Smooth muscle cell (in vitro differentiated cells): ENCODE measurements around the gene SASH1. TPM values are rescaled to one million over a fixed set of nuclear protein-coding genes. Genes with fewer than 3 reads are reported as not detected.
A peak's percentile ranks its signal among the peaks of the same experiment; 100 is the strongest.

ENCODE experiments used
- DNase-seq: peaks from one replicate; lab custom pipeline; 2025; ENCODE audit not compliant: unreplicated experiment; lab: John Stamatoyannopoulos, UW
- H2AFZ ChIP-seq: fragments of 200-600 bp; sonication (generic); 2 replicates; pipeline ENCODE4 v1.6.0; 2016; ENCODE audit warnings: antibody characterized with exemption, low read depth, mild to moderate bottlenecking
- H3F3A ChIP-seq: fragments of 200-600 bp; sonication (generic); 2 replicates; pipeline ENCODE4 v1.6.0; 2017; ENCODE audit warnings: antibody characterized with exemption, low read depth
- H3K27ac ChIP-seq: fragments of 200-600 bp; sonication (generic); 2 replicates; pipeline ENCODE4 v1.5.1; 2016; ENCODE audit warnings: low read depth, mild to moderate bottlenecking
- H3K27me3 ChIP-seq: fragments of 200-600 bp; sonication (generic); 2 replicates; pipeline ENCODE4 v1.6.1; 2016; ENCODE audit warnings: low read depth, mild to moderate bottlenecking
- H3K36me3 ChIP-seq: fragments of 200-600 bp; sonication (generic); 2 replicates; pipeline ENCODE4 v1.5.1; 2016; ENCODE audit warnings: low read depth
- H3K4me1 ChIP-seq: fragments of 200-600 bp; sonication (generic); 2 replicates; pipeline ENCODE4 v1.5.1; 2016; ENCODE audit warnings: low read depth
- H3K4me2 ChIP-seq: fragments of 200-600 bp; sonication (generic); 2 replicates; pipeline ENCODE4 v1.6.0; 2016; ENCODE audit warnings: mild to moderate bottlenecking
- H3K4me3 ChIP-seq: fragments of 200-600 bp; sonication (generic); 2 replicates; pipeline ENCODE4 v1.5.1; 2016; ENCODE audit warnings: mild to moderate bottlenecking
- H3K79me2 ChIP-seq: fragments of 200-600 bp; sonication (generic); 2 replicates; pipeline ENCODE4 v1.6.0; 2016; ENCODE audit warnings: low read depth, mild to moderate bottlenecking
- H3K9ac ChIP-seq: fragments of 200-600 bp; sonication (generic); 2 replicates; pipeline ENCODE4 v1.6.0; 2016; ENCODE audit warnings: low read depth
- H3K9me3 ChIP-seq: fragments of 200-600 bp; sonication (generic); replicated peaks from 2 replicates; pipeline ENCODE4 v1.5.1; 2016; ENCODE audit warnings: low read depth
- H4K20me1 ChIP-seq: fragments of 200-600 bp; sonication (generic); 2 replicates; pipeline ENCODE4 v1.6.0; 2016; ENCODE audit warnings: low read depth
- WGBS: methylation state at CpG from one replicate; pipeline ENCODE4 v1.1.7; 2016; ENCODE audit warnings: low lambda C conversion rate; 5-methylcytosine and 5-hydroxymethylcytosine counted together
- polyA plus RNA-seq: library from polyadenylated mRNA; unstranded; fragments of >200 nt; fragmentation: Nextera tagmentation; extraction: Ambion mirVana; gene quantifications from 2 replicates; pipeline ENCODE4 v1.2.1, GENCODE V29; 2016
- total RNA-seq: library from RNA; depleted of rRNA; stranded (reverse); fragments of >200 nt; gene quantifications from 2 replicates; pipeline ENCODE4 v1.2.3, GENCODE V29; 2014
- TF ChIP-seq, protein P1 (sequence below): fragments of 200-600 bp; sonication (generic); IDR thresholded peaks from 2 replicates; pipeline ENCODE4 v1.5.1; 2017; ENCODE audit warnings: borderline replicate concordance, mild to moderate bottlenecking, antibody characterized with exemption; ENCODE audit not compliant: insufficient read depth, poor library complexity, severe bottlenecking

The SASH1 gene
- total and polyA plus RNA-seq, 2 experiments from 2014 or later, result 12.7 to 16.2 TPM

DNA sequence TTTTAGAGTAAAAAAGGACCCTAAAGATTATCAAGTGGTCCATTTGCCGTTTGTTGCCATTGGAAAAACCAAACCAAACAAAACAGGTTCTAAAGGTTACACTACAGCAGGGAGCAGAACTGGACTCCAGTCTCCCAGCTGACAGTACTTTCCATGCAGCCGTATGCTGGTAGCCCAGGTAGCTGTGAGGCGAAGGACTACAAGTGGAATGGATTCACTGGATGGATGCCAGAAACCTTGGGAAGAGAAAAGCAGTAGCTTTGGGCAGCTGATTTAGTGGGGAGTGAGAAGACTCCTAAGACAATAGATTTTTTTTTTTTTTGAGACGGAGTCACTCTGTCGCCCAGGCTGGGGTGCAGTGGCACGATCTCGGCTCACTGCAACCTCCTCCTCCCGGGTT lies 88.3 kb downstream of the SASH1 start:
- WGBS, result 91% methylated on average over 8 of the region's 8 CpGs
- TF ChIP-seq, protein P1, sequence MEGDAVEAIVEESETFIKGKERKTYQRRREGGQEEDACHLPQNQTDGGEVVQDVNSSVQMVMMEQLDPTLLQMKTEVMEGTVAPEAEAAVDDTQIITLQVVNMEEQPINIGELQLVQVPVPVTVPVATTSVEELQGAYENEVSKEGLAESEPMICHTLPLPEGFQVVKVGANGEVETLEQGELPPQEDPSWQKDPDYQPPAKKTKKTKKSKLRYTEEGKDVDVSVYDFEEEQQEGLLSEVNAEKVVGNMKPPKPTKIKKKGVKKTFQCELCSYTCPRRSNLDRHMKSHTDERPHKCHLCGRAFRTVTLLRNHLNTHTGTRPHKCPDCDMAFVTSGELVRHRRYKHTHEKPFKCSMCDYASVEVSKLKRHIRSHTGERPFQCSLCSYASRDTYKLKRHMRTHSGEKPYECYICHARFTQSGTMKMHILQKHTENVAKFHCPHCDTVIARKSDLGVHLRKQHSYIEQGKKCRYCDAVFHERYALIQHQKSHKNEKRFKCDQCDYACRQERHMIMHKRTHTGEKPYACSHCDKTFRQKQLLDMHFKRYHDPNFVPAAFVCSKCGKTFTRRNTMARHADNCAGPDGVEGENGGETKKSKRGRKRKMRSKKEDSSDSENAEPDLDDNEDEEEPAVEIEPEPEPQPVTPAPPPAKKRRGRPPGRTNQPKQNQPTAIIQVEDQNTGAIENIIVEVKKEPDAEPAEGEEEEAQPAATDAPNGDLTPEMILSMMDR, result no peak
- Histone ChIP-seq H3K4me2 (no peak overlapping the region), H3K27me3 (no peaks in the 10 kb centered on the region), H3K9me3 (no peaks in the 10 kb centered on the region), H2AFZ (no peak overlapping the region), H3K9ac (no peak overlapping the region), H3K79me2 (no peaks in the 10 kb centered on the region), H3K36me3 (no peaks in the 10 kb centered on the region), H3K27ac (no peak overlapping the region), H3F3A (no peaks in the 10 kb centered on the region), H3K4me3 (no peak overlapping the region), H4K20me1 (no peaks in the 10 kb centered on the region), H3K4me1 (no peaks in the 10 kb centered on the region)
- no peak for DNase-seq

DNA sequence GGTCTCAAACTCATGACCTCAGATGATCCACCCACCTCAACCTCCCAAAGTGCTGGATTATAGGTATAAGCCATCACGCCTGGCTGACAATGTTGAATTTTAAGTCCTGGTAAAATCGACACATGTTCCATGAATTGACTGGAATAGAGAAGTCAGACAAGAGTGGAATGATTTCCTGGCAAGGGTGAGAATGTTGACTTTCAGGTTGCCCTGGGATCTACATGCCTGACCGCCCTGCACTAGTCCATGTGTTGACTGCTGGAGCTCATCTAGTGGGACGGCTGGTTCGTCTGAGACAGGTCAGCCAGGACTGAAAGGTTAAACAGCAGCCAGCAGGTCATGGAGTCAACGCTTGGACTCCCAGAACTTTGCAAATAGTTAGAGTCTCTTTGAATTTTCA lies 88.8 kb downstream of the SASH1 start:
- Histone ChIP-seq H2AFZ (no peak overlapping the region), H3K36me3 (no peaks in the 10 kb centered on the region), H3K4me2 (no peak overlapping the region), H3K4me3 (no peak overlapping the region), H4K20me1 (no peaks in the 10 kb centered on the region), H3F3A (no peaks in the 10 kb centered on the region), H3K9ac (no peak overlapping the region), H3K4me1 (no peaks in the 10 kb centered on the region), H3K27me3 (no peaks in the 10 kb centered on the region), H3K79me2 (no peaks in the 10 kb centered on the region), H3K9me3 (no peaks in the 10 kb centered on the region), H3K27ac (no peak overlapping the region)
- DNase-seq, result no peak
- TF ChIP-seq, protein P1, result no peak
- 92% methylated on average over 6 of the region's 6 CpGs for WGBS

DNA sequence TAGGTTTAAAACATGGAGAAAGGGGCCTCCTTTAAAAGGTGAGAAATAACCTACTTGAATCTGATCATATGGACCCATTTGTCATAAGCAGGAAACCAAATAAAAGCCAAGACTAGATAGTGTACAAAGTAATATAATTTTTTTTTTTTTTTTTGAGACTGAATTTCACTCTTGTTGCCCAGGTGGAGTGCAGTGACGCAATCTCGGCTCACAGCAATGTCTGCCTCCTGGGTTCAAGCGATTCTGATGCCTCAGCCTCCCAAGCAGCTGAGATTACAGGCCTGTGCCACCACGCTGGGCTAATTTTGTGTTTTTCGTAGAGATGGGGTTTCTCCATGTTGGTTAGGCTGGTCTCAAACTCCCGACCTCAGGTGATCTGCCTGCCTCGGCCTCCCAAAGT lies 89.2 kb downstream of the SASH1 start:
- no peaks in the 10 kb centered on the region for H3K9me3 ChIP-seq
- no peak overlapping the region for H2AFZ ChIP-seq
- DNase-seq, result no peak
- H3K27ac ChIP-seq, result no peak overlapping the region
- no peaks in the 10 kb centered on the region for H3F3A ChIP-seq
- no peaks in the 10 kb centered on the region for H4K20me1 ChIP-seq
- H3K4me2 ChIP-seq, result no peak overlapping the region
- no peaks in the 10 kb centered on the region for H3K27me3 ChIP-seq
- 91% methylated on average over 7 of the region's 7 CpGs for WGBS
- no peak overlapping the region for H3K4me3 ChIP-seq
- H3K4me1 ChIP-seq, result no peaks in the 10 kb centered on the region
- no peak overlapping the region for H3K9ac ChIP-seq
- H3K79me2 ChIP-seq, result no peaks in the 10 kb centered on the region
- H3K36me3 ChIP-seq, result no peaks in the 10 kb centered on the region
- TF ChIP-seq, protein P1, result no peak

DNA sequence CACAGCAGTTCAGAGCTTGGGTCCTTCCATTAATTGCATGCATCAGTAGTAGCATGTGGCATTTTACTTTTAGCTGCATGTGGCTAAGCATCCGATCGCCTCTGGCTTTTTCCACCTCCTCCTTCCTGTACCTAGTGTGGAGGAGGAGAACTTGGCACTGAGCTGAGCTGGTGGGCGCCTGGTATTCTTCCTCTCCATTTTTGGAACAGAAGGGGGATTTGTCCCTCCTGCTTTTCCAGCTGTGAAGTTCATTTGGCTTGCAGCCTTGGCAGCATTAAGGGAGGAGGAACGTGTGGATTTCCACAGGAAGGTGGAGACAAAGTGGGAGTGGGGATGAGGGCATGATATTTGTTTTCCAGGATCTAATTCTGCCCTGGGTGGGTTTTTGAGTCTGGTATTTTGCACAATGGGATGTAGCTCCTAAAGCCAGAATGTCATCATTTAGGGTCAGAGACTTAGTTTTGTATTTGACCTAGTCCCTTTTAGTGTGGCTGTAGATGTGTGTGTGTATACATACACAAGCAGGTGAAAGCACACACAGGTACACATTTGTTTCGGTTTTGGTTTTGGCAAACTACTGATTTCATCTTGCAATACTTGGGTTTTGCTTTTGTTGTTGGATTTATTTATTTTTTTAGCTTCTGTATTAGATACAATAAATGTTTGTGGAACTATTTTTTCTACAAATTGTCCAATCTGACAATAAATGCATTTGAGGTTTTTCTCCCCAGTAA lies 90.0 kb downstream of the SASH1 start:
- peak overlapping the region; percentile 9 for H3K4me2 ChIP-seq
- H3K79me2 ChIP-seq, result no peaks in the 10 kb centered on the region
- no peak overlapping the region for H3K4me3 ChIP-seq
- TF ChIP-seq, protein P1, result no peak
- H3K36me3 ChIP-seq, result no peaks in the 10 kb centered on the region
- no peaks in the 10 kb centered on the region for H3F3A ChIP-seq
- no peak overlapping the region for H3K9ac ChIP-seq
- WGBS, result 49% methylated on average over 5 of the region's 5 CpGs
- H3K9me3 ChIP-seq, result no peaks in the 10 kb centered on the region
- H2AFZ ChIP-seq, result no peak overlapping the region
- no peaks in the 10 kb centered on the region for H3K4me1 ChIP-seq
- H4K20me1 ChIP-seq, result no peaks in the 10 kb centered on the region
- no peak overlapping the region for H3K27ac ChIP-seq
- H3K27me3 ChIP-seq, result no peaks in the 10 kb centered on the region
- no peak for DNase-seq
